Measurements from ENCODE around the gene ROBO2. TPM values are rescaled to one million over a fixed set of nuclear protein-coding genes. Genes with fewer than 3 reads are reported as not detected.

ROBO2 gene
- total RNA-seq, 1 donor from 2014 or later = 2.9 TPM

DNA sequence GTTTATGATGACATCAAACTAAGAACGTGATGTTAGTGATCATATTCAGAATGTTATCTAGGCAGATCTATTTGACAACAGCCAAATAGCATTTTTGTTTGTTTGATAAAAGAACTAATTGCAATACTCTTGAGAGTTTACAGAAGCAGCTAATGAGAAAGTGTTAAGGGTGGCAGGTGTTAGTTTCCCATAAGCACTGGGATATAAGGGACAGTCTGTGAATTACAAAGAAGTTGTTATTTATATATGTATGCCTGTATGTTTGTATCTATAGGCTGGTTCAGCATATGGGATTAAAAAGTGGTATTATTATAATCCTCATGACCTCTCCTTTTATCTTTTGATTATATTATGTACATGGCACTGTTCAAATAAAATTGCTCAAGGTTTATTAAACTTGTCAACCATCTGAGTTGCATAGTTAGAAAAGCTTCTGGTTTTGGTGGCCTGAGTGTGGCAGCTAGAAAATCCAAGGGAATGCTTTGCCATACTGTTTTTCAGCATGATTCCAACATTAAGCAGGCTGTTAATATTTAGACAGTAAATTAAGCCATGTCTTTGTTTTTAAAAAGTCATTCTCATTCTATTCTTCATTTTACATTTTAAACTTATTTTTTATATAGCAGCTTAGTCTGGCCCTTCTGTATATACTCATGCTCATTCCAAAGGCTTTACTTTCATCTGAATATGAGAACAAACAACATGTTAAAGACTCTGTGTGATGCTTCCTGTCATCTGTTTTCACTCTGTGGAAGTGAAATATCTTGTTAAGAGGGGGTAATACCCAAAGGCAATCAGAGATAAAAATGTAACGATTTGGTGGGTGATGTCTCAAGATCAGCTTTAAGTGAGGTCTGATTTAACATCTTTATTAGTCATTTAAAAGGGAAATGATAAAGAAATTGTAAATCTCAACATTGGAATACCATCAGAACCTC lies 13.1 kb downstream of the ROBO2 start:
- Histone ChIP-seq H3K4me1 (no peaks in the 10 kb centered on the region), H3K36me3 (no peaks in the 10 kb centered on the region), H3K4me3 (no peak overlapping the region), H3K9me3 (no peaks in the 10 kb centered on the region), H3K27me3 (no peaks in the 10 kb centered on the region), H3K27ac (no peak overlapping the region)
- TF ChIP-seq CTCF (IDR thresholded peaks at IDR 0.05) = no peak
- no peak for DNase-seq (ENCODE audit: low spot score in 2 of 2)
- intact Hi-C loops (cut with DNase I) = no loop called here

- H3K4me3 ChIP-seq = no peak overlapping the region
- no peaks in the 10 kb centered on the region for H3K36me3 ChIP-seq
- no peaks in the 10 kb centered on the region for H3K9me3 ChIP-seq
- H3K27ac ChIP-seq = no peak overlapping the region
- TF ChIP-seq CTCF (IDR thresholded peaks at IDR 0.05) = no peak
- DNase-seq (ENCODE audit: low spot score in 2 of 2) = no peak
- H3K27me3 ChIP-seq = no peaks in the 10 kb centered on the region
- intact Hi-C loops (cut with DNase I) = no loop called here
- no peaks in the 10 kb centered on the region for H3K4me1 ChIP-seq
Measured at GRCh38 chr3:77053795-77054194, 13.9 kb downstream of the ROBO2 start.

- no peak overlapping the region for H3K4me3 ChIP-seq
- H3K27me3 ChIP-seq = no peaks in the 10 kb centered on the region
- intact Hi-C loops (cut with DNase I) = no loop called here
- no peaks in the 10 kb centered on the region for H3K9me3 ChIP-seq
- no peak overlapping the region for H3K27ac ChIP-seq
- no peaks in the 10 kb centered on the region for H3K36me3 ChIP-seq
- no peak for DNase-seq (ENCODE audit: low spot score in 2 of 2)
- no peak for TF ChIP-seq CTCF (IDR thresholded peaks at IDR 0.05)
- H3K4me1 ChIP-seq = no peaks in the 10 kb centered on the region
Measured at GRCh38 chr3:77055841-77056341, 16.0 kb downstream of the ROBO2 start.

- H3K4me3 ChIP-seq = no peak overlapping the region
- no peak overlapping the region for H3K27ac ChIP-seq
- no peaks in the 10 kb centered on the region for H3K4me1 ChIP-seq
- intact Hi-C loops (cut with DNase I) = no loop called here
- no peak for TF ChIP-seq CTCF (IDR thresholded peaks at IDR 0.05)
- peaks cover 0 to 7% of the 10 kb centered on the region in 2 donors for H3K9me3 ChIP-seq
- no peaks in the 10 kb centered on the region for H3K27me3 ChIP-seq
- no peaks in the 10 kb centered on the region for H3K36me3 ChIP-seq
- DNase-seq (ENCODE audit: low spot score in 2 of 2) = no peak
Measured at GRCh38 chr3:77059354-77059753, 19.5 kb downstream of the ROBO2 start.

DNA sequence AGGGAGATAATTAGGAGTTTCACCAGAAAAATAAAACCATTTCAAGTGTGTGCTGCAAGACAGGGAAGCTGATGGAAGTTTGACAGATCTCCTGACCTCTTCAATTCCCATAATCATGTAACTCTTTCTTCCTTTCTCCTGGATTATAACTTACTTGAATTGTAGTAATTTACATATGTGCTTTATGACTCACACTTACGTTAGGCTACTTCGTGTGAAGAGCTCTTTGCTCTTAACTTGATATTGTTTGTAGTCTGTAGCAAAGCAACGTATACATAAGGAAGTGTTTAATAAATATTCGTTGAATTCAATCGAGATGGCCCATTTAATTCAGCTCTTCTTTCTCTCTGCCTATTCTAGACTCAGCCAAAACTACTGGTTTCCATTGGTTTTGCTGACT lies 23.5 kb downstream of the ROBO2 start:
- no peak for TF ChIP-seq CTCF (IDR thresholded peaks at IDR 0.05)
- intact Hi-C loops (cut with DNase I) = no loop called here
- DNase-seq (ENCODE audit: low spot score in 2 of 2) = no peak

More for the DNA sequence above, 23.5 kb downstream of the ROBO2 start:
- Histone ChIP-seq H3K4me3 (no peak overlapping the region), H3K27me3 (no peaks in the 10 kb centered on the region), H3K36me3 (no peaks in the 10 kb centered on the region), H3K4me1 (no peaks in the 10 kb centered on the region), H3K27ac (no peak overlapping the region), H3K9me3 (peaks cover 0 to 7% of the 10 kb centered on the region in 2 donors)

All from ascending aorta (tissue), 2 donors.